HG02970 (cell line): ENCODE results near the gene TMEM201.

Experiments
- ATAC-seq: cut with Tn5 transposase; IDR thresholded peaks from one replicate; pipeline ENCODE4 v1.9.1; 2021; ENCODE audit warnings: mild to moderate bottlenecking, moderate library complexity, moderate number of reproducible peaks; ENCODE audit not compliant: unreplicated experiment, low FRiP score

Gene TMEM201

DNA sequence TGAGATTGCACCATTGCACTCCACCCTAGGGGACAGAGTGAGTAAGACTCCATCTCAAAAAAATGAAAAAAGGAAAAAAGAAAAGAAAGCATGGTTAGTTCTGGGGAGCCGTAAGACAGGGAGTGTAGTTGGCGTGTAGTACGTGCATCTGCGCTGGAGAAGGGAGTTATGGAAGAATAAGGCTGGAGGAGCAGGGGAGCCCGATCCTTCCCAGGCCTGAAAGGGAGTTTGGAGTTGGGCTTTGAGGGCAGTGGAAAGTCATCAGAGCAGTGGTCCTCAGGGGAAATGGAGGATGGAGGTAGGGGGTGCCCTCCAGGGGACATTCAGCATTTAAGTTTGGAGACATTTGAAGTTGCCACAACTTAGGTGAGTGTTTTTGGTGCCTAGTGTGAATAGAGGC lies 11.3 kb upstream of the TMEM201 start:
- ATAC-seq: no peak

DNA sequence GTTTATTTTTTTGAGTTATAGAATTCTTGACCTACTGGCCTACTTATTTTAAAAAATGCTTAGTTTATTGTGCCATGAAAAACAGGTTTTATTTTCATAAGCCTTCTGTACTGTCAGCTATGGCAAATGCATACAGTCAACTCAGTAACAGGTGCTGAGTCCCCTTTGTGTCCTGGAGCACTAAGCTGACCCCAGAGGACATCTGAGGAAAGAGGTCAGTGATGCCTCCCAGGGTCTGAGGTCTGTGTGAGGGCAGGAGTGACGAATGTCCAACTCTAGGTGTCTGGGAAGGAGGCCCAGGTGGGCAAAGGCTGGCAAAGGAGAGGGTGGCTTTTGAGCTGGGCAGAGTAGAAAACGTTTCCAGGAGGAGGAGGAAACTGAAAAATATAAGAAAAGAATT lies 7.8 kb upstream of the TMEM201 start:
- no peak for ATAC-seq

DNA sequence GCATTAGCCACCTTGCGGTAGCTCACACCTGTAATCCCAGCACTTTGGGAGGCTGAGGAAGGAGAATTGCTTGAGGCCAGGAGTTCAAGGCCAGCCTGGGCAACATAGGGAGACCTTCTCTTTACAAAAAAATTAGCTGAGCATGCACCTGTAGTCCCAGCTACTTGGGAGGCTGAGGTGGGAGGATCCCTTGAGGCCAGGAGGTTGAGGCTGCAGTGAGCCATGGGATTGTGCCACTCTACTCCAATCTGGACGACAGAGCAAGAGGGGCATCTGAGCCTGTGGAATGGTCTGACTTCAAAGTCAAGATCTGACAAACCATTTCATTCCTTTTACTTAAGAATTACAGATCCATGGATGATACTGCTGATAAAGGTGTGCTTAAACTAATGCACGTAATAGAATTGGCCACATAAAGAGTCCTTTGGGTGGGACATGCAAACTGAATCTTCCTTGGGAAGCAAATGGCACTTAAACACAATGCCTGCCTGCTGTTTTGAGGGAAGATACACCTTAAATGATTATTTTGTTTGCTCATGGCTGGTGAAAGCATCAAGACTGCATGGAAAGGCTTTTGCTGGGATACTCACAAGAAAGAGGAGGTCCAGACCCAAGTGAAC lies 2.5 kb upstream of the TMEM201 start:
- no peak for ATAC-seq

DNA sequence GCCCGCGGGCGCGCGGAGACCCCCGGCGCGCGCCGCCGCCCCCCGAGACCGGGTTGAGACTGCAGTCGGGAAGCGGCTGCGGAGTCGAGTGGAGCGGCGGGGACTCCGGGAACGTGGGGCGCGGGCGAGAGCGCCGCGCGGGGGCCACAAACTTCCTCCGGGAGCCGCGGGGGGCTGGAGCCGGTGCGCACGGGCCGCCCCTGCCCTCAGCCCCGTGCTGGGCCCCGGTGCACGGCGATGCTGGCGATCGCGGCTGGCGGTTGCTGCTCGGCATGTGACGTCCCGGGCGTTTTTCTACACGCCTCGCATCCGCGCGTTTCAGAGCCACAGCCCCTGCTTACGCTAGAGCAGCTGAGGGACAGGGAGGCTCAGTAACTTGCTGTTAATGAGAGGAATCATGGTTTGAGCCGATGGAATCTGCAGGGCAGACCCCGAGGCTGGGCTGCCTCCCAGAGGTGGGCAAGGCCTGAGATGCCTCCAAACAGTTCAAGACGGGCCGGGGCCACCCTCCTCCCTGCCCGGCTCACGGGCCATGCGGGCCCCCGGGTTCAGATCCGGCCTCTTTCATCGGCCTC lies 520 bp downstream of the TMEM201 start:
- ATAC-seq: peak; percentile 9

DNA sequence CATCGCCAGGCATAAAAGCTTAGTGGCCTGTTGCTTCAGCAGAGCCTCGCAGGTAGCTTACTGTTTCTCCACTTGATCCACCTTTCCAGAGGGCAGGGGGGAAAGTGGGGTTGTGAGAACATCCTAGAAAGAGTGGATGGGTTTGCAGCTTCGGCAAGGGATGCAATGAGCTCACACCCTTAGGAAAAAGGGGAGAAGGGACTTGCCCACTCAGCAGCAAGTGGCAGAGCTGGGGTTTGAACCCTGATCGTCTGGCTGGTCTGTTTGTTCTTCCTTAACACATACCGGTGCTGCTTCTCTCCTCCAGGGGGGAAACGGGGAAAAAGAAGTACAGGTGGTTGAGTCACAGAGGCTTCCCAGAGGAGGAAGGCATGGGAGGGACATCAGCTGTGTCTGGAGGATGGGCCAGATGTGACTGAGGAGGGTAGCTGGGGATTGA lies 1.0 kb downstream of the TMEM201 start:
- ATAC-seq: no peak

DNA sequence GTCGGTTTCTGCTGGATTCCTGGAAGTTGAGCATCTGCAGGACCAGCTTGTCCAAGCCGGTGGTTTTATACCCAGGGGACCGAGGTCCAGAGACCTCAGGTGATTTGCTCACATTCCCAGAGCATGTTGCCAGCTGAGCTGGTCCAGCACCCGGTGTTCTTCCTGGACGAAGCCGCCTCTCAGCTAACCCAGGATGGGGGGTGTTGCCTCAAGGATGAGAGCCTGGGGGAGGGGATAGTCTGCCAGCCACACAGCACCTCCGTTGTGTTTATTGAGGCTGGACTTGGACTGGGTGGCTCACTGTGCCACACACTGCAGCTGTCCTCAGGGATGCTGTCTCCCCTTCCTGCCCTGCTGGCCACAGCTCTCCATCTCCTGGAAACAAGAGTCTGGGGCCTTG lies 1.5 kb downstream of the TMEM201 start:
- no peak for ATAC-seq

DNA sequence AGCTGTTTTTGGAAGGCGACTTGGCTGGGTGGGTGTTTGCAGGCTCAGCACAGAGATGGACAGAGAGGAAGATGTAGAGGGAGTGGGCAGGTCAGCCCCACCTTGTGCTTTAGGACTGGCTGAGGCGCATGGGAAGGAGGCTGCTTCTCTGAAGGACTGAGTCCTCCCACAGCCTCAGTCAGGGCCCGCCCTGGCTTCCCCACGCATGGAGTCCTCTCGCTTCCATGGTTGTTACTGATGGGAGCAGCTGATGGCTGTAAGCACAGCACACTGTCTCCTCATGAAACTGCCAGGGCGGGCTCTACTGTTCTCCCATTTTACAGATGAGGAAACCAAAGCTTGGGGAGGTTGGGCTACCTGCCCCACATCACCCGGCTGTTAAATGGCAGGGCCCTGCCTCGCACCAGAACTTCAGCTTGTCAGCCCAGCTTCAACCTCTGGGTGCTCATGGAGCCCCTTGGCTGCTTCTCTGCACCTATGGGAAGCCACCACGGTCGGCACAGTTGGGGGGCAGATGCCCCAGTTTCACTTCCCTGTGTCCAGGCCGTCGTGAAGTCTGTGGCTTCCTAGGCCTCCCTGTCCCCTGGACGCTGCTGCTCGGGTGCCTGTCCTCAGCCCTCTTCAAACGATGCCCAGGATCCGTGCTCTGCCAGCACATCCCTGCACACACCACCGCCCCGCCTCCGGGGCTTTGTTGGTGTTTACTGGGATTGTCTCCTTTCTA lies 2.4 kb downstream of the TMEM201 start:
- no peak for ATAC-seq

DNA sequence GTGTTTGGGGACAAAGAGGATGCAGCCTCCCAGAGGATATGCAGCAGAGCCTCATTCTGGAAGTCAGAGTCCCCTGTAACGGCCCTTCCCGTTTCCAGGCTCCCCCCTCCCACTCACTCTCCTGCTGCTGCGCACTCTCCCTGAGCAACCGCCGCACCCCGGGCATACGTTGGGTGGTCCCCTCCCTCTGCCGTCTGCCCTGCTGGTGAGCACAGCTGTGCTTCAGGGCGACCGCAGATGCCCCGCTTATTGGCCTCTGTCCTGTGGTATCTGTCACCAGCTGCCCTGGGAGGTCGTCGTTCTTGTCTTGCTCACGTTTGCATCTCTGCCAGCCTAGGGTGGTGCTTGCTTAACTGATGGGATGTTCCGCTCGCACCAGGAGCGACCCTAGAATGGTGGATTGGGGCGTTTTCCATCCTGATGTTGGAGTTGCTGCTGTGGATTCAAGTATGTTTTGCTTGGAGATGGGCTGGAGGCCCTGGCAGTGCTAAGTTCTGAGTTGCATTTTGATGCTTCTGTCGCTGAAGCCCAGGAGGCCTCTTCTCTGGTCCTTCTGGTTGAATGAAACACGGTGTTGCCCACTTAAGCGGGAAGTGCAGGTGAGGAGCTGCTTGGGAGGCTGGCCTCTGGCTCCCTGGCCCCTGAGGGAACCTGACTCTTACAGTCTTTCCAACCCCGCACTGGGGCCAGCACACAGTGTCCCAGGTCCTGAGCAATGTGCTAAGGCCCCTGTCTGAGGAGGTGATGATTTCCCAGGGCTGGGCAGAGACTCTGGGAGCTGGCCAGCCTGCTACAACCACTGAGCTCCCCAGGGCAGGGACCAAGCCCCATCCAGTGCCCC lies 3.2 kb downstream of the TMEM201 start:
- ATAC-seq: no peak

DNA sequence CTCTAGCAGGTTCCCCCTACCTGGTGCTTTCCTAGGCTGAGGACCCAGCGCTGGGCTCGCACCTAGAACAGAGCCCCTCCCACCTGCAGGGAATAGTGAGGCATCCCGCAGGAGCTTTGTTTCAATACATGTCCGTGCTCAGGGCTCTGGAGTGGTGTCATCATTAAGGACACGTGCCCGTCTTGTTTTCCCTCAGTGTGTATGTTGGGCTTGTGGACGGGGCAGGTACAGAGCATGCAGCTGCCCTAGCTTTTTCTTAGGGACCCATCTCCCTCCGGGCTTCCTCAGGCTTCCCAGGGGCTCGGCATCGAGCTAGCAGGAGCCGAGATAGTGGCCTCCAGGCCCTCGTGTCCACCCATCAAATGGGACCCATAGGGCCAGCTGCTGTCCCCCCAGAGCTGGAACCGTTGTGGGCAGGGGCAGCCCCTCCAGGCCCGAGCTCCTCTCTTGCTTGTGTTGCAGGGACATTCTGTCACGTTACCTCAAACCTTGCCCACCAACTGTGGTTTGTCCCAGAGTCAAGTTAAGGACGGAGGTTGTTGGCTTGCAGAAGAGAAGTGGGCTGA lies 3.9 kb downstream of the TMEM201 start:
- no peak for ATAC-seq

DNA sequence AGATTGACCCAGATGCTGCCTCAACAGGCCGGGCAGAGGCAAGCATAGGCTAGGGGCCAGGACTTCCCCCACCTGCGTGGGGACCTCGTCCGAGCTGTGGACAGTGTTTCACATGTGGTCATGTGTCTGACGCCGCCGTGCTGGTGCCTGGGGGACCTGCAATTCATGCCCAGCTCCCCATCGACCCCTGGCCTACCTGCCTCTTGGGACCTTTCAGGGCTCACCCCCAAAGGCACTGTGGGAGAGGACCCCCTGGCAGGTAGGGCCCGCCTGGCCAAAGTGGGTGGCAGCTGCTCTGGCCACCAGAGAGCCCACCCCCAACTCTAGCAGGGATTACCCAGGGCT lies 4.4 kb downstream of the TMEM201 start:
- no peak for ATAC-seq

DNA sequence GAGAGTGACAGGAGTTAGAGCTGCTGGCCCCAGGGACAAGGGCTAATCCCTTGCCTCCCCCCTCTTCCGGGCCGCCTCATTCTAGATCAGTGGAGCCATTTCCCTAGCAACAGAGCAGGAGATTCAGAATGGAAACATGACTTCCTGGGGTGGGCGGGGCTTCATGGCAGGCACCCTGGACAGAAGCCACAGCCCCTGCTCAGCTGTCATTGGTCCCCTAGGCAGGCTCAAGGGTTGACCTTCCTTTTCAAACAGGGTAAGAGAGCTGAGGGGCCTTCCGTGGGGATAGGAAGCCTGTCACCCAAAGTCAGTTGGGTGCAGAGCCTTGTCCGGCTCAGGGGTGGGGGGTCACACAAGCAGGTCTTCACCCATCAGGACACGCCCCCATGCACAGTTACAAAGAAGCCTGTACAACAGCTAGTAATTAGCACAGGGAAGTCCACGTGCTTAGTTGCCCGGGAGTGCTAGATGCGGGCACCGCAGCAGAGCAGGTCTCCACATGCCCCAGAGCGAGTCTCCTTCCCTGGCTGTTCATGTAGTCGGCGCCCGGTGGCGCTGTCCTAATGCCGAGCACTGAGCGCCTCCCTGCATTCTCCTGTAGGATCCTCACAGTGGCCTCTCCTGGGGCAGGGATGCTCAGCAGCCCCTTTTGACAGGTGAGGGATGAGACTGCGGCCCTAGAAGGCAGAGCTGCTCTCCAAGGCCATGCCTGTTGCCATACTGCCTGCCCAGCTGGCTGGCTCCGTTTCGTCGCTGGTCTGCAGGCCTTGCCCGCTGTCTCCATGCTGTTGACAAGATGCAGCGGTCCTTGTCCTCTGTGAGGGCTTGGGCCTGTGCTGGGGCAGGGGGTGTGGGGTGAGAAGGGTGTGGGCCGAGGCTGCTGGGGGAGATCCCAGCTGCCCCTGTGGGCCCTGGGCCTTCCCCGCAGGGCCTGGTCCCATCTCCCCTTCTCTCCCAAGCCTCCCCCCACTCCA lies 5.1 kb downstream of the TMEM201 start:
- no peak for ATAC-seq

DNA sequence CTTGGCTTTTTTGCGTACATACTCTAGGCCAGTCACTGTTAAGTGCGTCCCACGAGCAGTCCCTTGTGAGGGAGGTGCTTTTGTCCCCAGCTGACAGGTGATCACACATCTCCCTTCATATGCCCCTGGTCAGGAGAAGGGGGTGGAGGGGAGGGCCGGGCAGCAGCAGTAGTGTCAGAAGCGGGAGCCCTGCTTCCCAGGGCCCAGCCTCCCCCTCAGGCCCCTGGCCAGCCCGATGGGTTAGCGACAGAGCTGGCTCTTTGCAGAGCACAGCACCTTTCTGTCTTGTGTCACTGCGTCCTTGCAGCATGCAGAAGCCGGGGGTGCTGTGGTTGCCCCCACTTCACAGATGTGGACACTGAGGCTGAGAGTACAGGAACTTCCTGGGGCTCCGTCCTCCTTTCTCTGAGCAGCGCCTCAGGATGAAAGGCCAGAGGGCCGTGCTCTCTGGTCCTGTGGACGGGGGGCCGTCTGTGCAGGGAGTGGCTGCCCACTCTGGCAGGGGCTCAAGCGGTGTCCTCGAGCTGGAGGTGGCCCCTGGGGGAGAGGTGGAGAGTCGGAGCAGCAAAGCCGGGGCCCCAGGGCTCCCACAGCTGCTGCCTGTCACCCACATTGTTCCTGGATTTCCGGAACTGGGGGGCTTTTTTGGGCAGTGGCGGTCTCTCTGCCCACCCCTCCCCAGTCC lies 5.9 kb downstream of the TMEM201 start:
- ATAC-seq: no peak

DNA sequence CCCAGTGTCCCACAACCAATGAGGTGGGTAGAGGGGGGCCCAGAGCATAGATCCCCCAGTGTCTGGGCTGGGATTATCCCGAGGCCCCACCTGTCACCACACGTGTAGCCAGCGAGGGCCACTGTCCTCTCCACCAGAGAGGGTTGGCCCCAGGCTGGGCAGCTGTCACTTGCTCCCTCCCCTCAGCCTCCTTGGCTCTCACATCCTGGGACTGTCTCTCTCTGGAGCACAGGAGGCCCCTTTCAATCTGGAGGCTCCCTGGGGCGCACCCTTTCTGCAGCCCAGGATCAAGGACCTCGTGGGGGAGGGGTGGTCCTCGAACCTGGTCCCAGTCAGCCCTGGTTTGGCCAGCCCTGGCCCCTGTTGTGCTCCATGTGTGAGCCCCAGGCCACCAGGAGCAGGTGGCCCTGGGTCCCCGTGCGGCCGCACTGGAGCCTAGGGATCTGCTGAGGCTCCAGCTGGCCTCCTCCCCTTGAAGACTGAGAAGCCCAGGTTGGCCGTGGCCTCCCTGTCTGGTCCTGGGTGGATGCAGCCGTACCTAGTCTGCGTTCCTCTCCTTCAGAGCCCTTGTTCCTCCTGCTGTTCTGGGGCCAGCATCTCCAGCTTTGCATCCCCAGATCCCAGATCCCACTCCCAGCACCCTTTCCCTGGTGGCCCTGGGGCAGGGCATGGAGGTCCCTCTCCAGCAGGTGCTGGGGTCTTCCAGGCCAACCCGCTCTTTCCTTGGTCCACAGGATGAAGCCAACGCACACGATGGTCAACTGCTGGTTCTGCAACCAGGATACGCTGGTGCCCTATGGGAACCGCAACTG lies 6.7 kb downstream of the TMEM201 start:
- no peak for ATAC-seq

DNA sequence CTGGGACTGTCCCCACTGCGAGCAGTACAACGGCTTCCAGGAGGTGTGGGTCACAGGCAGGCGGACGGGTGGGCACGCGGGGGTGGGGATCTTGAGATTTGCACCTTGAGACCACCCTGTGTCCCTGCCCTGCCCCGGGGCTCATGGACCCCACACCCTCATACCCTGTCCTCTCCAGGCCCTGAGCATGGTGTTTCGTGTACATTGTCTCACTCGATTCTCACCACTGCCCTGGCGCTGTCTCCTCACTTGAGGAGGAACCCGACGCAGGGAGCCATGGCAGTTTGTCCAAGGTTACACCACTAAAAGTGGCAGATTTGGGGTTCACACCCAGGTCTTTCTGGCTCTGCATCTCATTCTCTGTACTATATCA lies 7.2 kb downstream of the TMEM201 start:
- ATAC-seq: no peak

DNA sequence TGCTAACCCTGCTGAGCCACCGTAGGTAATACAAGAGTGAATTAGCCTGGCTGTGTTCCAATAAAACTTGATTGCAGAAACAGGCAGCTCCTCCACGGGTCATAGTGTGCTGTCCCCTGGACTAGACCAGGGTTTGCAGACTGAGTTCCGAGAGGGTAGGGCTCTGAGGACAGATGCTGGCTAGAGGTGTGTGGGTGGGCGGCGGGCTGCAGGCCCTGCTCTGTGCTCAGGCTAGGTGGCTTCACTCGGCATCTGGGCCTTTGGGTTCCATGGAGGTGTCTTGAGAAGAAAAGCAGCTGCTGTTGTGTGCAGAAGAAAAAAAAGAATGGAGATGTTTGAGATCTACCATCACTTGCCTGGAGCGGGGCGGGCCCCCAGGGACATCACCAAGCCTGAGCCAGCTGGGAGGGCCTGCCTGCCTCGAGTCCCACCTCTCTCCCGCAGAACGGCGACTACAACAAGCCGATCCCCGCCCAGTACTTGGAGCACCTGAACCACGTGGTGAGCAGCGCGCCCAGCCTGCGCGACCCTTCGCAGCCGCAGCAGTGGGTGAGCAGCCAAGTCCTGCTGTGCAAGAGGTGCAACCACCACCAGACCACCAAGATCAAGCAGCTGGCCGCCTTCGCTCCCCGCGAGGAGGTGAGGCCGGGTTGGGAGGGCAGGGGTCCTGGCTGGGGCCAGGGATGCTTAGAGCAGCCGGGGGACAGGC lies 7.9 kb downstream of the TMEM201 start:
- ATAC-seq: no peak

DNA sequence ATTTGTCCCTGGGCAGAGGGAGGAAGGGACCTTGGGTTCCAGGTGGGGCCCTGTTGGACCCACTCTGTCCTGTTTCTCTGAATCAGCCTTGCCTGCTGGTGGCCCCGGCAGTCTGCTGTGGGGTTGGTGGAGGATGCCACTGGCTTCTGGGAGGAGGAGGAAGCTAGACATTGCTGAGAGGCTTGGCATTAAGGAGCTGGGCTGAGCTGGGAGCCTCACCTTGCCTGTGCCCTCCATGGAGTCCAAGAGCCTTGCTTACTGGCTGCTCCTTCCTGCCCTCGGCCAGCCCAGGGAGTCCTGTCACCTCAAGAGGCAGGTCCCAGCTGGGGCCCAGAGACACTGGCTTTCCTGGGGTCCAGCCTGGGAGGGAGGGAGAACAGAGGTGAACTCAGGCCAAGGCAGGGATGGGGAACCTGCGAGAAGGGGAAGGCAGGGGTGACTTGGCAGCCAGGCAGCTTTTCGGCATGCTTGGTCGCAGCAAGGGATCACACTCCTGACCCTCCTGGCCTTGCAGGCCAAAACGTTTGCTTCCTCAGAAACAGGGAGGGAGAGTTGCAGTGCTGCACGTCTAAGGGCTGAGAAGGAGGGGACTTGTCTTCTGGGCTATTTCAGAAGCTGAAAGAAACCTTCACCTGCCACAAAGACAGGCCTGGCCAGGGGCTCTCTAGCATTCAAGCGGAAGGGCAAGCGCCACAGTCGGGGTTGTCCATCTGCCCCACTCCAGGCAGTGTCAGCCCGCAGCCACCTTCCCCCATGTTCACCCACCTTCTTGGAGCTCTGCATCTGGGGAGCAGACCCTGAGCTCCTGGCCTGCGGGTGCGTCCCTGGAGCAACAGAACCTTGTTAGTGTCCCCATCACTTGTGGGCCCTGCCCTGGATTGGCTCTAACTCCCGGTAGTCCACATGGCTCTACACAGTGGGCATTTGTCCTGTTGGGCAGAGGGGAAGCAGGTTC lies 8.9 kb downstream of the TMEM201 start:
- no peak for ATAC-seq

DNA sequence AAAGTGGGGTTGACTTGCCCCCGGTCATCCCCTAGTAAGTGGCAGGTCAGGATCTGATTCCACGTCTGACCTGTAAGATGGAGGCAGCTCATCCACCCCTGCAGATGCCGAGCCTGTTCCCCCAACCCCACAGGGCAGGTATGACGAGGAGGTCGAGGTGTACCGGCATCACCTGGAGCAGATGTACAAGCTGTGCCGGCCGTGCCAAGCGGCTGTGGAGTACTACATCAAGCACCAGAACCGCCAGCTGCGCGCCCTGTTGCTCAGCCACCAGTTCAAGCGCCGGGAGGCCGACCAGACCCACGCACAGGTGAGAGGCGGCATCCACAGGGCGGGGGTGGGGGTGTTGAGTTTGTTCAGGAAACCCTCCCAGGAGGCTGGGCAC lies 9.6 kb downstream of the TMEM201 start:
- ATAC-seq: no peak
